ENCODE results near the gene TMEM115.

Gene TMEM115

DNA sequence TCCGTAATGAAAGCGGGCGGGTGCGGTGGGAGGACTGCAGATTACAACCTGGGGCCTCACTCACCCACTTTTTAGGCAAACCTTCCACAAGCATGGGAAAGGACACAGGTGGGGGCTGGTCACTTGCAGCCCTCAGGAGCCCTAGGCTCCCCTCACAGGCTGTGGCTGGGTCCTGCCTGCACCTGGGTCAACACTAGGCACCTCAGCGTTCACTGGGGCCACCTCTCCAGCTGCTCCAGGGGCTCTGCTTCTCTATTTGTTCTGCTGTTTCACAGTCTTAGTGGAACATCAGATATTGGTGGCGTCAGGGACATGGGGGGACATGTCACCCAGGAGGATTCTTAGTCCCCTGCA lies 30.1 kb upstream of the TMEM115 start:
- FAIRE-seq (no peak), DNase-seq (ENCODE audit: insufficient read length) (no peak)
- TF ChIP-seq POLR2AphosphoS5 (IDR thresholded peaks at IDR 0.05; ENCODE audit: low read depth, low read length) (no peak), POLR2A (IDR thresholded peaks at IDR 0.05; ENCODE audit: low read depth, low read length) (no peak), TAF1 (IDR thresholded peaks at IDR 0.05; ENCODE audit: borderline replicate concordance, low read depth, low read length) (no peak)

DNA sequence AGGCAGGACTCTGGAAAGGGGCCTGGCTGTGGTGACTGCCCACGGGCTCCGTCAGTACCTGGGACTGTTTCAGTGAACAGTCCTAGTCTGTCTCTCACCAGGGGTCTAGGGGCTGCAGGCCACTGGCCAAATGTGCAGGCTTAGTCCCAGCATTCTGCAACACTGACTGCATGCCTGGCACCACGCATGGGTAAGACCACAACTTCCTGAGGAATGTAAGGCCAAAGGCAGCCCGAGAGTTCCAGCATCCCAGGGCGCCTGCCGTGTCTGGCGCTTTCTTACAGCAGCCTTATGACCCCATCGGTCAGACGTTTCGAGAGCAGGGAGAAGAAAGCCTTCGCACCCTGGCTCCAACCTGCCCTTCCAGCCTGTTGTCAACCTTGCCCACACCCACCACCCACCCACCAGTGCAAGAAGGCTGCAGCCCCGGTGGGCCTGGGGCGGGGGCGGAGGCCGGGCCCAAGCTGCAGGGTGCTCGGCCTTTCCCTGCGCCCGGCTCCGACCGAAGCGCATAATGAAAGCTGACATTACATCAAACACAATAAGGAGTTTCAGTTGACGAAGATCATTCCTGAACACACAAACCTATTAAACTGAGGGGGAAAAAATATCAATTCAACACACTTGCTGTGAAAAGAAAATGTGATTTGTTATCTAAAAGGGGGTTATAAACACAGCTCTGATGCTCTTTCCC lies 29.5 kb upstream of the TMEM115 start:
- no peak for TF ChIP-seq TAF1 (IDR thresholded peaks at IDR 0.05; ENCODE audit: borderline replicate concordance, low read depth, low read length)
- TF ChIP-seq POLR2A (IDR thresholded peaks at IDR 0.05; ENCODE audit: low read depth, low read length) = no peak
- no peak for TF ChIP-seq POLR2AphosphoS5 (IDR thresholded peaks at IDR 0.05; ENCODE audit: low read depth, low read length)
- DNase-seq (ENCODE audit: insufficient read length) = no peak

GRCh38 chr3:50388016-50388719 lies 28.8 kb upstream of the TMEM115 start:
- TF ChIP-seq POLR2A (IDR thresholded peaks at IDR 0.05; ENCODE audit: low read depth, low read length) (no peak), TAF1 (IDR thresholded peaks at IDR 0.05; ENCODE audit: borderline replicate concordance, low read depth, low read length) (no peak), POLR2AphosphoS5 (IDR thresholded peaks at IDR 0.05; ENCODE audit: low read depth, low read length) (no peak)
- FAIRE-seq (no peak), DNase-seq (ENCODE audit: insufficient read length) (no peak)

More for the DNA sequence above, 29.5 kb upstream of the TMEM115 start:
- no peak for FAIRE-seq

DNA sequence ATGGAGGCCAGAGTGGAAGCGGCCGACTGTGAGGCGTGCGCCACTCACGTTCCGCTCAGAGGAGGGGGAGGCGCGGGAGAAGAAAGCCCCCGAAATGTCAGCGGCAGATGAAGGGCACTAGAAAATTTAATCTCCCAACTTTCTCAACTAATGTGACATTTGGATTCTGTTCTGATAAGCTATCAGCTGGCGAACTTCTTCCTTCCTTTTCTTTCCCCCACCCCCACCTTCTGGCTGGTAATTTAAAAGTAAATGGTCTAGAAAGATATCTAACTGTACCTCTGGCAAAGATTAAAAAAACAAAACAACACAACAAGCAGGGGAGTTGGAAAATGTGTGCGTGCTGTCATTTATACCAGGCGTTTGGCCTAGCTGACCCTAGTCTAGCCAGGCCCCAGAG lies 26.4 kb upstream of the TMEM115 start:
- DNase-seq (ENCODE audit: insufficient read length) (no peak), FAIRE-seq (no peak)
- TF ChIP-seq POLR2AphosphoS5 (IDR thresholded peaks at IDR 0.05; ENCODE audit: low read depth, low read length) (no peak), TAF1 (IDR thresholded peaks at IDR 0.05; ENCODE audit: borderline replicate concordance, low read depth, low read length) (no peak)

- TF ChIP-seq POLR2A (IDR thresholded peaks at IDR 0.05; ENCODE audit: low read depth, low read length) = no peak
- no peak for TF ChIP-seq POLR2AphosphoS5 (IDR thresholded peaks at IDR 0.05; ENCODE audit: low read depth, low read length)
- no peak for TF ChIP-seq TAF1 (IDR thresholded peaks at IDR 0.05; ENCODE audit: borderline replicate concordance, low read depth, low read length)
- DNase-seq (ENCODE audit: insufficient read length) (no peak), FAIRE-seq (no peak)
Measured at GRCh38 chr3:50383750-50384149, 24.4 kb upstream of the TMEM115 start.

- DNase-seq (ENCODE audit: insufficient read length) (no peak), FAIRE-seq (no peak)
- TF ChIP-seq POLR2A (IDR thresholded peaks at IDR 0.05; ENCODE audit: low read depth, low read length) = no peak
- TF ChIP-seq POLR2AphosphoS5 (IDR thresholded peaks at IDR 0.05; ENCODE audit: low read depth, low read length) = no peak
- TF ChIP-seq TAF1 (IDR thresholded peaks at IDR 0.05; ENCODE audit: borderline replicate concordance, low read depth, low read length) = no peak
Measured at GRCh38 chr3:50382722-50383121, 23.4 kb upstream of the TMEM115 start.

- DNase-seq (ENCODE audit: insufficient read length) = no peak
- TF ChIP-seq POLR2AphosphoS5 (IDR thresholded peaks at IDR 0.05; ENCODE audit: low read depth, low read length) (no peak), TAF1 (IDR thresholded peaks at IDR 0.05; ENCODE audit: borderline replicate concordance, low read depth, low read length) (no peak), POLR2A (IDR thresholded peaks at IDR 0.05; ENCODE audit: low read depth, low read length) (no peak)
- FAIRE-seq = no peak
Measured at GRCh38 chr3:50381383-50381782, 22.1 kb upstream of the TMEM115 start.

DNA sequence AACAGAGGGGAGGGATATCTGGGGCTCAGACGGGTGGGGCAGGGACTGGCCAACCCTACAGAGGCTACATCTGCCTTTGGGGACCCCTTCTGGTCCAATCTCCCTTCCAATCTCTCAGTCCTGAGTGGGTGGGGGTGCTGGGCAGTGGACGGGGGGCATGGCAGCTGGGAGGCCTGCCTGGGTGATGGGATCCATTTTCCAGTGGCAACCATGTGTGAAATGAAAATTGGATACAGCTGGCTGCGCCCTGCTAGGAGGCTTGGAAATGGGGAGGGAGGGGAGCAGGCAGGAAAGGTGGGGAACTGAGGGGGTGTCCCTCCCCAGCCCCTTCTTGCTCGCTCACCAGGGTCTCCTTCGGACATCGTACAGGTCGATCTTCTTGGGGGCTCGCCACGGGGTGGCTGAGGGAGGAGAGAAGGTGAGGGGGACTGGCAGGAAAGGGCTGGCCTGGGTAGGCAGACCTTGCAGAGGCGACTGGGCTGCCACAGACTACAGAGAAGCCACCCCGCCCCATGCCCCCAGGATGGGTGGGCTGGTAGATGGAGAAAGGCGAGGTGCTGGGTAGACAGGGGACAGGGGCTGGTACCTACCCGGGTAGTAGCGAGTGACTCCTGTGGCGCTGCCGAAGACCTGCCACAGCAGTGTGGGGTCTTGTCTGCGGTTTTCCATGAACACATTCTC lies 21.2 kb upstream of the TMEM115 start:
- DNase-seq (ENCODE audit: insufficient read length) (no peak), FAIRE-seq (no peak)
- TF ChIP-seq POLR2A (IDR thresholded peaks at IDR 0.05; ENCODE audit: low read depth, low read length) (no peak), TAF1 (IDR thresholded peaks at IDR 0.05; ENCODE audit: borderline replicate concordance, low read depth, low read length) (no peak), POLR2AphosphoS5 (IDR thresholded peaks at IDR 0.05; ENCODE audit: low read depth, low read length) (no peak)

- DNase-seq (ENCODE audit: insufficient read length) (no peak), FAIRE-seq (no peak)
- TF ChIP-seq TAF1 (IDR thresholded peaks at IDR 0.05; ENCODE audit: borderline replicate concordance, low read depth, low read length) = no peak
- no peak for TF ChIP-seq POLR2AphosphoS5 (IDR thresholded peaks at IDR 0.05; ENCODE audit: low read depth, low read length)
- TF ChIP-seq POLR2A (IDR thresholded peaks at IDR 0.05; ENCODE audit: low read depth, low read length) = no peak
Measured at GRCh38 chr3:50378757-50379156, 19.4 kb upstream of the TMEM115 start.

DNA sequence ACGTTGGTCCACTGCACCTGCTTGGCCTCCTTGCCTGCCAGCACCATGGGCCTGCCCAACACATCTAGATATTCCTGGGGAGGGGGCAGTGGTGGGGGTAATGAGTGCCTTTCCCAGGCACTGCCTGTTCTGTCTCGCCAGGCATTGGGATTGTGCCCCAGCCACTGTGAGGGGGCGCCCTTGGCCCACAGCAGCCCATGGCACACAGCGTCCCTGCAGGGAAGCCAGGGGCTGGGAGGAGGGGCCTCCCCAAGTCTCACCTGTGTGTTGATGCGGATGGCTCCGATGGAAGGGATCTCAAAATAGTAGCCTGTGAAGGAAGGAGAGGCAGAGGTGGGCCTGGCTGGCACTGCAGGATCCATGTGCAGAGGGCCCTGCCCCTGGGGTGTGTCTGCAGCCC lies 18.7 kb upstream of the TMEM115 start:
- no peak for TF ChIP-seq POLR2AphosphoS5 (IDR thresholded peaks at IDR 0.05; ENCODE audit: low read depth, low read length)
- TF ChIP-seq POLR2A (IDR thresholded peaks at IDR 0.05; ENCODE audit: low read depth, low read length) = no peak
- TF ChIP-seq TAF1 (IDR thresholded peaks at IDR 0.05; ENCODE audit: borderline replicate concordance, low read depth, low read length) = no peak
- FAIRE-seq (no peak), DNase-seq (ENCODE audit: insufficient read length) (no peak)

DNA sequence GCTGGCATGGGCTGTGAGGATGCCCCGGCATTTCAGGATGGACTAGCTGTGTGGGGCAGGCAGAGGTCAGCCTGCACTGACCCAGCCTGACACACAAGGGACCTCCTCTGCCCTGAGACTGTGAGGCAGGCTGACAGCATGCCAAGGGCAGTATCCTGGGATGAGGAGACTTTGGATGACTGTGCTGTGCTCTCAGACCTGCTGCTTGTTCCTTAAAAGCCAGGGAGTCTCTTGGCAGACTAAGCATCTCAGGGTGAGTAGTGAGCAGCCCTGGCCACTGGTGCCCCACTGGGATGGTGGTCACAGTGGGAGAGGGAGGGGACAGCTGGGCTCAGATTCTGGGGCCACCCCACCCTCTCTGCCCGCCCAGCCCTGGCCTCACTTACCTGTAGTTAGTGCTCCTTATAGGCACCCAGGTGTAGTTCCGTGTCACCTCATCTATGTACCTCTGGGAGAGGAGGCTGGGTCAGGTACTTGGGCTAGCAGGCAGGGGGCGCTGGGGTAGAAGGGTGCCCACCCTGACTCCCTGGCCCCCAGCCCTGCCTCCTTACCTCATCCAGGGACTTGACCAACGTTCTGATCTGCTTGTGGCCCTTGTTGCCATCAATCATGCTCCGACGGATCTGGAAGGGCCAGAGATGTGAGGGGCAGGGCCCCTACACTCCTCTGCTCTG lies 16.1 kb upstream of the TMEM115 start:
- DNase-seq (ENCODE audit: insufficient read length) (no peak), FAIRE-seq (no peak)
- TF ChIP-seq POLR2AphosphoS5 (IDR thresholded peaks at IDR 0.05; ENCODE audit: low read depth, low read length) (no peak), TAF1 (IDR thresholded peaks at IDR 0.05; ENCODE audit: borderline replicate concordance, low read depth, low read length) (no peak), POLR2A (IDR thresholded peaks at IDR 0.05; ENCODE audit: low read depth, low read length) (no peak)
